Smooth muscle cell (in vitro differentiated cells): ENCODE results near the gene CSRP1. TPM values are rescaled to one million over a fixed set of nuclear protein-coding genes. Genes with fewer than 3 reads are reported as not detected.
A peak's percentile ranks its signal among the peaks of the same experiment; 100 is the strongest.

Source experiments
- DNase-seq: peaks from one replicate; lab custom pipeline; 2025; ENCODE audit not compliant: unreplicated experiment; lab: John Stamatoyannopoulos, UW
- H2AFZ ChIP-seq: fragments of 200-600 bp; sonication (generic); 2 replicates; pipeline ENCODE4 v1.6.0; 2016; ENCODE audit warnings: antibody characterized with exemption, low read depth, mild to moderate bottlenecking
- H3F3A ChIP-seq: fragments of 200-600 bp; sonication (generic); 2 replicates; pipeline ENCODE4 v1.6.0; 2017; ENCODE audit warnings: antibody characterized with exemption, low read depth
- H3K27ac ChIP-seq: fragments of 200-600 bp; sonication (generic); 2 replicates; pipeline ENCODE4 v1.5.1; 2016; ENCODE audit warnings: low read depth, mild to moderate bottlenecking
- H3K27me3 ChIP-seq: fragments of 200-600 bp; sonication (generic); 2 replicates; pipeline ENCODE4 v1.6.1; 2016; ENCODE audit warnings: low read depth, mild to moderate bottlenecking
- H3K36me3 ChIP-seq: fragments of 200-600 bp; sonication (generic); 2 replicates; pipeline ENCODE4 v1.5.1; 2016; ENCODE audit warnings: low read depth
- H3K4me1 ChIP-seq: fragments of 200-600 bp; sonication (generic); 2 replicates; pipeline ENCODE4 v1.5.1; 2016; ENCODE audit warnings: low read depth
- H3K4me2 ChIP-seq: fragments of 200-600 bp; sonication (generic); 2 replicates; pipeline ENCODE4 v1.6.0; 2016; ENCODE audit warnings: mild to moderate bottlenecking
- H3K4me3 ChIP-seq: fragments of 200-600 bp; sonication (generic); 2 replicates; pipeline ENCODE4 v1.5.1; 2016; ENCODE audit warnings: mild to moderate bottlenecking
- H3K79me2 ChIP-seq: fragments of 200-600 bp; sonication (generic); 2 replicates; pipeline ENCODE4 v1.6.0; 2016; ENCODE audit warnings: low read depth, mild to moderate bottlenecking
- H3K9ac ChIP-seq: fragments of 200-600 bp; sonication (generic); 2 replicates; pipeline ENCODE4 v1.6.0; 2016; ENCODE audit warnings: low read depth
- H3K9me3 ChIP-seq: fragments of 200-600 bp; sonication (generic); replicated peaks from 2 replicates; pipeline ENCODE4 v1.5.1; 2016; ENCODE audit warnings: low read depth
- H4K20me1 ChIP-seq: fragments of 200-600 bp; sonication (generic); 2 replicates; pipeline ENCODE4 v1.6.0; 2016; ENCODE audit warnings: low read depth
- CTCF ChIP-seq: fragments of 200-600 bp; sonication (generic); IDR thresholded peaks from 2 replicates; pipeline ENCODE4 v1.5.1; 2017; ENCODE audit warnings: borderline replicate concordance, mild to moderate bottlenecking, antibody characterized with exemption; ENCODE audit not compliant: insufficient read depth, poor library complexity, severe bottlenecking
- WGBS: methylation state at CpG from one replicate; pipeline ENCODE4 v1.1.7; 2016; ENCODE audit warnings: low lambda C conversion rate; 5-methylcytosine and 5-hydroxymethylcytosine counted together
- polyA plus RNA-seq: library from polyadenylated mRNA; unstranded; fragments of >200 nt; fragmentation: Nextera tagmentation; extraction: Ambion mirVana; gene quantifications from 2 replicates; pipeline ENCODE4 v1.2.1, GENCODE V29; 2016
- total RNA-seq: library from RNA; depleted of rRNA; stranded (reverse); fragments of >200 nt; gene quantifications from 2 replicates; pipeline ENCODE4 v1.2.3, GENCODE V29; 2014

The CSRP1 gene
- total and polyA plus RNA-seq, 2 experiments from 2014 or later: 202 to 345 TPM

DNA sequence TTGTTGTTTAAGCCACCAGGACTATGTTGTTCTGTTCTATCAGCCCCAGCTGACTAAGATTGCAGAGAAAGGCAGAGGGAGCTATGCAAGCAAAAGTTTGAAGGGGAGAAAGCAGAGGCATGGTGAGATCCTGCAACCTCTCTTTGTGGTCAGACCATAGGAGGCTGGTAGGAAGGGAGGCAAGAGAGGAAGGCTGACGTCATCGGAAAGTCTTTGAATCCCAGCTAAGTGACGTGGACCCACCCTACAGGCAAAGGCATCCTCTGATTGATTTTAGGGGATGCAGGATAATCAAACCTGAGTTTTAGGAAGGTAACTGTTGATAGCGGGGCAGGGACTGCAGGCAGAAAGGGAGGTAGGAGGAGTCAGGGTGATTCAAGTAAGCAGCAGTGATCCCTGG lies 62.1 kb downstream of the CSRP1 start:
- H2AFZ ChIP-seq: no peak overlapping the region
- no peak for DNase-seq
- WGBS: 42% methylated on average over 4 of the region's 4 CpGs

DNA sequence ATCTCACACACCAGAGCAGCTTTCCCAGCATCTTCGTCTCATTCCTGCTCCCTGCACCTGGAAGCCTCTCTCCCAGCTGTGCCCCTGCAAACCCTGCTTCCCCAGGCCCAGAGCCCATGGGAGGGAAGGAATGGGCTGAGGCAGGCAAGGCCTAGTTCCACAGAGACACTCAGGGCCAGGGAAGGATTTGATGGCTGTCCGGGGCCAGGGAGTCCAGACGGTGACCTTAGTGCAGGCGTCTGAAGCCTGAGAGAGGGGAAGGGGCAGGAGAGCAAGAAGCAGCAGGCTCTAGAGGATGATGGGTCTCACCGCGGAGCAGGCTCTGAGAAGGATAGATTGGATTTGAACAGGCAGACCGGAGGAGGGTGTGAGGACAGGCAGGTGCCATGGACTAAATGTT lies 63.2 kb downstream of the CSRP1 start:
- no peaks in the 10 kb centered on the region for H4K20me1 ChIP-seq
- no peak for TF ChIP-seq CTCF
- no peak for DNase-seq
- no peak overlapping the region for H3K9ac ChIP-seq
- H3K27ac ChIP-seq: no peak overlapping the region
- WGBS: 90% methylated on average over 7 of the region's 7 CpGs
- no peaks in the 10 kb centered on the region for H3K27me3 ChIP-seq
- H3K4me3 ChIP-seq: no peak overlapping the region
- no peak overlapping the region for H3K4me2 ChIP-seq
- H3K79me2 ChIP-seq: no peaks in the 10 kb centered on the region
- no peak overlapping the region for H2AFZ ChIP-seq
- no peaks in the 10 kb centered on the region for H3K36me3 ChIP-seq
- H3F3A ChIP-seq: no peaks in the 10 kb centered on the region
- H3K4me1 ChIP-seq: peaks cover 8% of the 10 kb centered on the region
- H3K9me3 ChIP-seq: no peaks in the 10 kb centered on the region

More for the DNA sequence above, 62.1 kb downstream of the CSRP1 start:
- H3F3A ChIP-seq: no peaks in the 10 kb centered on the region
- peak overlapping the region; percentile 11 for H3K4me2 ChIP-seq
- H3K4me1 ChIP-seq: peaks cover 14% of the 10 kb centered on the region
- H3K9me3 ChIP-seq: no peaks in the 10 kb centered on the region
- peak overlapping the region; percentile 16 for H3K9ac ChIP-seq
- peak overlapping the region; percentile 71 for H3K27ac ChIP-seq
- no peaks in the 10 kb centered on the region for H3K79me2 ChIP-seq
- H3K4me3 ChIP-seq: no peak overlapping the region
- H3K36me3 ChIP-seq: no peaks in the 10 kb centered on the region
- H4K20me1 ChIP-seq: no peaks in the 10 kb centered on the region
- TF ChIP-seq CTCF: no peak
- no peaks in the 10 kb centered on the region for H3K27me3 ChIP-seq

GRCh38 chr1:201436969-201437368 lies 70.0 kb downstream of the CSRP1 start:
- H3K4me2 ChIP-seq: no peak overlapping the region
- H2AFZ ChIP-seq: no peak overlapping the region
- WGBS: 92% methylated on average over 3 of the region's 3 CpGs

More at GRCh38 chr1:201436969-201437368, 70.0 kb downstream of the CSRP1 start:
- no peak for TF ChIP-seq CTCF
- no peak overlapping the region for H3K27ac ChIP-seq
- DNase-seq: no peak
- peaks cover 5% of the 10 kb centered on the region for H3K4me1 ChIP-seq
- no peaks in the 10 kb centered on the region for H4K20me1 ChIP-seq
- H3F3A ChIP-seq: peaks cover 3% of the 10 kb centered on the region
- no peak overlapping the region for H3K4me3 ChIP-seq
- H3K9ac ChIP-seq: no peak overlapping the region
- H3K27me3 ChIP-seq: no peaks in the 10 kb centered on the region
- no peaks in the 10 kb centered on the region for H3K9me3 ChIP-seq
- H3K79me2 ChIP-seq: no peaks in the 10 kb centered on the region
- no peaks in the 10 kb centered on the region for H3K36me3 ChIP-seq
